Lung (tissue), 12 donors: Measurements from ENCODE around the gene RECK. TPM values are rescaled to one million over a fixed set of nuclear protein-coding genes. Genes with fewer than 3 reads are reported as not detected.

Experiments used
- ATAC-seq: fragments of 200-7000 bp; cut with Tn5 transposase; one replicate; pipeline ENCODE4 v1.9.1; 2020; ENCODE audit warnings: moderate number of reproducible peaks; ENCODE audit not compliant: insufficient read depth, low FRiP score
- DNase-seq, 3 donors: peaks; one replicate each; pipeline ENCODE4 v3.0.0-alpha.2; 2013 to 2017
- H3K27ac ChIP-seq, 2 donors: one replicate each; pipeline ENCODE4 v1.5.1; 2013; ENCODE audit warnings: mild to moderate bottlenecking in 2 of 2, moderate library complexity in 2 of 2, control low read depth in 1 of 2, inconsistent platforms in 1 of 2, low read depth in 1 of 2, low read length in 1 of 2
- H3K27me3 ChIP-seq, 3 donors: one replicate each; pipeline ENCODE4 v1.5.1; 2013; ENCODE audit warnings: low read length in 2 of 3; ENCODE audit not compliant: control insufficient read depth in 3 of 3, insufficient read depth in 3 of 3
- H3K36me3 ChIP-seq, 4 donors: one replicate each; pipeline ENCODE4 v1.5.1; 2013; ENCODE audit warnings: low read length in 4 of 4, mild to moderate bottlenecking in 1 of 4, moderate library complexity in 1 of 4; ENCODE audit not compliant: control insufficient read depth in 4 of 4, insufficient read depth in 4 of 4
- H3K4me1 ChIP-seq, 5 donors: one replicate each; pipeline ENCODE4 v1.5.1; 2013; ENCODE audit warnings: low read length in 5 of 5, mild to moderate bottlenecking in 2 of 5, moderate library complexity in 1 of 5; ENCODE audit not compliant: control insufficient read depth in 5 of 5, insufficient read depth in 5 of 5
- H3K4me3 ChIP-seq: one replicate; pipeline ENCODE4 v1.5.1; 2013; ENCODE audit warnings: mild to moderate bottlenecking, control low read depth, moderate library complexity
- H3K9ac ChIP-seq, 2 donors: one replicate each; pipeline ENCODE4 v1.5.1; 2013; ENCODE audit warnings: low read length in 2 of 2, control low read depth in 1 of 2; ENCODE audit not compliant: insufficient read depth in 1 of 2
- H3K9me3 ChIP-seq, 4 donors: one replicate each; pipeline ENCODE4 v1.5.1; 2013; ENCODE audit warnings: low read length in 3 of 4, mild to moderate bottlenecking in 1 of 4, moderate library complexity in 1 of 4; ENCODE audit not compliant: control insufficient read depth in 4 of 4, insufficient read depth in 3 of 4
- CTCF ChIP-seq: IDR thresholded peaks from 2 replicates; pipeline ENCODE4 v1.5.1; 2012; ENCODE audit warnings: mild to moderate bottlenecking; ENCODE audit errors: control extremely low read depth, extremely low read depth
- WGBS, 2 donors: extraction: QIAGEN DNeasy Blood & Tissue Kit; methylation state at CpG; one replicate each; pipeline ENCODE4 v1.1.7; 2013; 5-methylcytosine and 5-hydroxymethylcytosine counted together
- polyA plus RNA-seq, 2 donors: library from polyadenylated mRNA; stranded (reverse); fragments of 200-250 nt; gene quantifications; one replicate each; pipeline ENCODE4 v1.2.1, GENCODE V29; 2013
- total RNA-seq, 2 donors: library from RNA; depleted of rRNA in 1 of 2; stranded (reverse); fragments of >200 nt in 1 of 2; gene quantifications; one replicate each; pipeline ENCODE4 v1.2.1, GENCODE V29; 2014 to 2021
- donor health status: control.
- donor health status: control.
- donor health status: Bipolar disorder and iron deficiency.
- donor health status: healthy.
- donor health status: DM: yes; HTN: yes; CAD: no.

RECK gene
- total and polyA plus RNA-seq, 4 donors: 4.5 to 19.3 (median 12.0) TPM

DNA sequence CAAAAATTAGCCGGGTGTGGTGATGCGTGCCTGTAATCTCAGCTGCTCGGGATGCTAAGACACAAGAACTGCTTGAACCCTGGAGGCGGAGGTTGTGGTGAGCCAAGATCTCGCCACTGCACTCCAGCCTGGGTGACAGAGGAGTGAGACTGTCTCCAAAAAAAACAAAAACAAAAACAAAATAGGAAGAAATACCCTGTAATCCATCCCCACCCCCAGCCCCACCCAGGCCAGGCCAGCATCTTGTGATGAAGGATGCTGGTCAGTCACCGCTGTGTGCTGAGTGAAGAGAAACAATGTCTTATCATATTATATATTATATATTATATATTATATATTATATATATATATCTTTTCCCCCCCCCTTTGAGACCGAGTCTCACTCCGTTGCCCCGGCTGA lies 117.0 kb downstream of the RECK start:
- H3K9ac ChIP-seq: no peak overlapping the region
- DNase-seq: no peak
- WGBS, 2 donors: 73 to 76% methylated on average over 9 of the region's 9 CpGs

DNA sequence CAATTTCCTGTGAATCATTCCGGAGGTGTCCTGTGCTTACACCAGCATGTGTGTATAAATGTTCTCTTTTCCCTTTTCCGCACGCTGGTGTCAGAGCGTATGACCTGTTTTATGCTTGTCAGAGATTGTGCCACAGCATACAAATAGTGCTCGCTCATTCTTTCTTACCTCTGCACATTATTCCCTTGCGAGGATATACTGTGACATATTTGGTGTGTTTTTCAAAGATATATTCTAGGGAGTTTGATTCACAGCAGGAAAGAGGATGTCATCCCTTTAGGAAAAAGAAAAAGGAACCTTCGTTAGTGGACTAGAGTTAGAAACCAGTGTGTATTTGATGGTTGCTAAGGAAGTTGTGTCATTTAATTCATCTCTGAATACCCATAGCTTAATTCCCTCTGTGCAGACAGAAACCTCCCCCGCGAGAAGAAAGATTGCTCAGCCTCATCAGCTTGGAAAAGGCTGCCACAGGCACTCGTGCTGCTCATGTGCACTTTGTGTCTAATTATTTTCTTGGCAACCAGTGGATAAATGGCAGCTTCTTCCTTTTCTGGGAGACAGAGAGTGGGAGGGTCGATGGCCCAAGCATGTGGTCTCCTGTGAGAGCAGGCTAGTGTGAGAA lies 117.7 kb downstream of the RECK start:
- ATAC-seq (peak; percentile 36), DNase-seq (peak; percentile 62 to 77 (median 75))
- peaks cover 0 to 10% (median 5%) of the 10 kb centered on the region in 5 donors for H3K4me1 ChIP-seq
- peak overlapping the region; percentile 12 to 84 for H3K27ac ChIP-seq
- 17 to 38% methylated on average over 11 of the region's 11 CpGs for WGBS, 2 donors
- peaks cover 0 to 2% (median 0%) of the 10 kb centered on the region in 4 donors for H3K9me3 ChIP-seq
- H3K9ac ChIP-seq: peak overlapping the region in 1 of 2 donors; percentile 85
- H3K27me3 ChIP-seq: no peaks in the 10 kb centered on the region
- H3K4me3 ChIP-seq: no peak overlapping the region
- TF ChIP-seq CTCF: no peak
- peaks cover 0 to 3% (median under 1%) of the 10 kb centered on the region in 4 donors for H3K36me3 ChIP-seq

More for the DNA sequence above, 117.0 kb downstream of the RECK start:
- Histone ChIP-seq H3K27ac (no peak overlapping the region), H3K4me3 (no peak overlapping the region), H3K9me3 (peaks cover 0 to 2% (median 0%) of the 10 kb centered on the region in 4 donors), H3K36me3 (peaks cover 0 to 3% (median under 1%) of the 10 kb centered on the region in 4 donors), H3K4me1 (peaks cover 0 to 10% (median 7%) of the 10 kb centered on the region in 5 donors), H3K27me3 (no peaks in the 10 kb centered on the region)
- no peak for TF ChIP-seq CTCF
- no peak for ATAC-seq

GRCh38 chr9:36156116-36156515 lies 119.4 kb downstream of the RECK start:
- WGBS, 2 donors: 86 to 95% methylated on average over 6 of the region's 6 CpGs
- Histone ChIP-seq H3K27ac (no peak overlapping the region), H3K9me3 (peaks cover 0 to 2% (median 0%) of the 10 kb centered on the region in 4 donors), H3K4me1 (peaks cover 0 to 10% (median 4%) of the 10 kb centered on the region in 5 donors), H3K9ac (no peak overlapping the region), H3K27me3 (no peaks in the 10 kb centered on the region), H3K4me3 (no peak overlapping the region), H3K36me3 (peaks cover 0 to 3% (median under 1%) of the 10 kb centered on the region in 4 donors)
- TF ChIP-seq CTCF: no peak
- no peak for DNase-seq
- ATAC-seq: no peak
